Measurements from ENCODE around the gene SCNN1G. TPM values are rescaled to one million over a fixed set of nuclear protein-coding genes. Genes with fewer than 3 reads are reported as not detected.

Gene SCNN1G
- total RNA-seq, 1 experiment from 2014 or later, result not detected

GRCh38 chr16:23137818-23138217 lies 44.7 kb upstream of the SCNN1G start:
- DNase-seq (ENCODE audit: low read depth, low spot score) (no peak), ATAC-seq (no peak)
- Histone ChIP-seq H3K27me3 (ENCODE audit: insufficient read depth, low read length) (no peaks in the 10 kb centered on the region), H3K4me3 (replicated peaks in 1 of 2; ENCODE audit: low read depth in 1 of 2, low read length in 2 of 2) (no peak overlapping the region), H3K4me2 (ENCODE audit: low read length) (no peak overlapping the region), H3K36me3 (ENCODE audit: control insufficient read depth in 1 of 2, insufficient read depth in 2 of 2, low read length in 2 of 2) (no peaks in the 10 kb centered on the region), H2AFZ (ENCODE audit: low read depth, low read length, poor library complexity, severe bottlenecking) (no peak overlapping the region), H3K4me1 (ENCODE audit: control insufficient read depth in 1 of 2, insufficient read depth in 2 of 2, low read length in 2 of 2) (no peaks in the 10 kb centered on the region), H3K79me2 (ENCODE audit: insufficient read depth, low read length) (peaks cover 100% of the 10 kb centered on the region), H3K9me3 (ENCODE audit: control insufficient read depth in 1 of 2, insufficient read depth in 1 of 2, low read depth in 1 of 2, low read length in 2 of 2) (no peaks in the 10 kb centered on the region), H3K27ac (ENCODE audit: low read depth, low read length) (no peak overlapping the region), H3K9me2 (ENCODE audit: insufficient read depth) (no peaks in the 10 kb centered on the region), H4K20me1 (ENCODE audit: insufficient read depth) (peaks cover 1% of the 10 kb centered on the region), H3K9ac (ENCODE audit: low read length) (no peak overlapping the region)
- ChIA-PET RAD21 (ENCODE audit: low non-redundant PET in 1 of 2, low total read pairs in 2 of 2, uncharacterized antibody in 2 of 2, unreplicated experiment in 2 of 2) (no interaction called here), CTCF (no interaction called here), POLR2A (no interaction called here)
- intact Hi-C loops (cut with micrococcal nuclease), result no loop called here
- BruUV-seq (replicated peaks), result no TSS peak
- TF ChIP-seq ELF1 (IDR thresholded peaks at IDR 0.05; ENCODE audit: borderline replicate concordance, low read depth) (no peak), YY1 (IDR thresholded peaks at IDR 0.05; ENCODE audit: extremely low read depth, insufficient replicate concordance, low read depth, low read length) (no peak), RAD21 (IDR thresholded peaks at IDR 0.05; ENCODE audit: low read depth) (no peak), JUND (IDR thresholded peaks at IDR 0.05) (no peak), REST (IDR thresholded peaks at IDR 0.05; ENCODE audit: low read depth) (no peak), CEBPB (IDR thresholded peaks at IDR 0.05; ENCODE audit: low read depth) (no peak)
- TF ChIP-seq, protein P1, sequence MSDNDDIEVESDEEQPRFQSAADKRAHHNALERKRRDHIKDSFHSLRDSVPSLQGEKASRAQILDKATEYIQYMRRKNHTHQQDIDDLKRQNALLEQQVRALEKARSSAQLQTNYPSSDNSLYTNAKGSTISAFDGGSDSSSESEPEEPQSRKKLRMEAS (IDR thresholded peaks at IDR 0.05), result no peak

DNA sequence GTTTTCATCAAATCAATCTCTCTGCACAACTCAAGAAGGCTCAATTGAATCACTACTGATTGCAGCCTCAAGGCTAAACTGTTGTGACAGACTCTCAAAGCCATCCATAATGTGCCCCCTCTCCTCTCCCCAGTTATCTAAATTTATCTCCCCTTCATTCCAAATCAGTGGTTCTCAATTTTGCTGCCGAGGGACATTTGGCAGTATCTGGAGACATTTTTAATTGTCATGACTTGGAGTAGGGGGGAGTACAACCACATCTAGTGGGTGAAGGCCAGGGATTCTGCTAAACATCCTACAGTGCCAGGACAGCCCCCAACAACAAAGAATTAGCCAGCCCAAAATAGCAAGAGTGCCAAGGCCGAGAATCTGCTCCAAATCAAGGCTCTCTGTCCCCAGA lies 42.4 kb upstream of the SCNN1G start:
- Histone ChIP-seq H3K27ac (ENCODE audit: low read depth, low read length) (no peak overlapping the region), H3K9me2 (ENCODE audit: insufficient read depth) (no peaks in the 10 kb centered on the region), H3K36me3 (ENCODE audit: control insufficient read depth in 1 of 2, insufficient read depth in 2 of 2, low read length in 2 of 2) (no peaks in the 10 kb centered on the region), H3K4me3 (replicated peaks in 1 of 2; ENCODE audit: low read depth in 1 of 2, low read length in 2 of 2) (no peak overlapping the region), H3K4me2 (ENCODE audit: low read length) (no peak overlapping the region), H4K20me1 (ENCODE audit: insufficient read depth) (no peaks in the 10 kb centered on the region; the same call in 1 of the 2 replicates), H3K79me2 (ENCODE audit: insufficient read depth, low read length) (peaks cover 99% of the 10 kb centered on the region), H3K27me3 (ENCODE audit: insufficient read depth, low read length) (no peaks in the 10 kb centered on the region), H3K9me3 (ENCODE audit: control insufficient read depth in 1 of 2, insufficient read depth in 1 of 2, low read depth in 1 of 2, low read length in 2 of 2) (no peaks in the 10 kb centered on the region), H2AFZ (ENCODE audit: low read depth, low read length, poor library complexity, severe bottlenecking) (no peak overlapping the region), H3K9ac (ENCODE audit: low read length) (no peak overlapping the region), H3K4me1 (ENCODE audit: control insufficient read depth in 1 of 2, insufficient read depth in 2 of 2, low read length in 2 of 2) (no peaks in the 10 kb centered on the region)
- no peak for ATAC-seq
- ChIA-PET POLR2A (no interaction called here), RAD21 (ENCODE audit: low non-redundant PET in 1 of 2, low total read pairs in 2 of 2, uncharacterized antibody in 2 of 2, unreplicated experiment in 2 of 2) (no interaction called here), CTCF (no interaction called here)
- TF ChIP-seq POLR2A (IDR thresholded peaks at IDR 0.05; ENCODE audit: borderline replicate concordance, extremely low read depth, insufficient read depth, insufficient read length), result no peak
- TF ChIP-seq ZNF274 (IDR thresholded peaks at IDR 0.05; ENCODE audit: low read depth, low read length), result no peak
- no peak for TF ChIP-seq ATF3 (IDR thresholded peaks at IDR 0.05)
- TF ChIP-seq ELF1 (IDR thresholded peaks at IDR 0.05; ENCODE audit: borderline replicate concordance, low read depth), result no peak
- TF ChIP-seq EZH2 (IDR thresholded peaks at IDR 0.05), result no peak
- TF ChIP-seq TCF7L2 (IDR thresholded peaks at IDR 0.05; ENCODE audit: borderline replicate concordance, extremely low read depth, insufficient read depth, insufficient read length), result no peak
- no peak for TF ChIP-seq ZFX (IDR thresholded peaks at IDR 0.05)
- no peak for TF ChIP-seq EZH2phosphoT487 (IDR thresholded peaks at IDR 0.05; ENCODE audit: borderline replicate concordance)
- no peak for TF ChIP-seq FOSL1 (IDR thresholded peaks at IDR 0.05; ENCODE audit: low read depth)
- no peak for TF ChIP-seq SRF (IDR thresholded peaks at IDR 0.05; ENCODE audit: low read depth)
- no peak for TF ChIP-seq SP1 (IDR thresholded peaks at IDR 0.05; ENCODE audit: low read depth)
- intact Hi-C loops (cut with micrococcal nuclease), result no loop called here
- DNase-seq (ENCODE audit: low read depth, low spot score), result no peak
- no TSS peak for BruUV-seq (replicated peaks)

Measured in HCT116 (cell line).